Right atrium auricular region (tissue), 2 donors: Measurements from ENCODE around the gene JMJD4. TPM values are rescaled to one million over a fixed set of nuclear protein-coding genes. Genes with fewer than 3 reads are reported as not detected.

Experiments used
- DNase-seq: peaks from one replicate; pipeline ENCODE4 v3.0.0-alpha.2; 2019; ENCODE audit warnings: low spot score
- H3K27ac ChIP-seq, 2 donors: fragments of 200-600 bp; sonication (generic); 1 replicate in 1 of 2; 2 replicates in 1 of 2; pipeline ENCODE4 v1.5.1; 2016 to 2019
- H3K27me3 ChIP-seq, 2 donors: fragments of 200-600 bp; sonication (generic); one replicate each; pipeline versions ENCODE4 v1.5.1 to v1.6.0; 2017 to 2019
- H3K36me3 ChIP-seq: fragments of 200-600 bp; sonication (generic); one replicate; pipeline ENCODE4 v1.5.1; 2016
- H3K4me1 ChIP-seq, 2 donors: fragments of 200-600 bp; sonication (generic); one replicate each; pipeline versions ENCODE4 v1.5.1 to v1.6.0; 2017 to 2019
- H3K4me3 ChIP-seq, 2 donors: fragments of 200-600 bp; sonication (generic); 1 replicate in 1 of 2; 2 replicates in 1 of 2; pipeline ENCODE4 v1.5.1; 2017 to 2019; ENCODE audit warnings: mild to moderate bottlenecking in 1 of 2, moderate library complexity in 1 of 2
- H3K9me3 ChIP-seq, 2 donors: fragments of 200-600 bp; sonication (generic); one replicate each; pipeline ENCODE4 v1.5.1; 2019
- CTCF ChIP-seq, 2 donors: fragments of 200-600 bp; sonication (generic); IDR thresholded peaks; one replicate each; pipeline ENCODE4 v1.5.1; 2019; ENCODE audit warnings: antibody characterized with exemption in 2 of 2
- total RNA-seq, 2 donors: library from RNA; depleted of rRNA; stranded (reverse); fragments of >200 nt; gene quantifications; one replicate each; pipeline ENCODE4 v1.1.0, GENCODE V29; 2016

JMJD4 gene
- total RNA-seq, 2 donors from 2014 or later = 11.0 to 11.1 TPM

- Histone ChIP-seq H3K27me3 (no peaks in the 10 kb centered on the region), H3K27ac (no peak overlapping the region), H3K9me3 (no peaks in the 10 kb centered on the region), H3K4me1 (peaks cover 0 to 26% of the 10 kb centered on the region in 2 donors), H3K4me3 (no peak overlapping the region), H3K36me3 (no peaks in the 10 kb centered on the region)
- DNase-seq = no peak
- no peak for TF ChIP-seq CTCF (IDR thresholded peaks at IDR 0.05)
Measured at GRCh38 chr1:227740401-227740960, 5.4 kb upstream of the JMJD4 start.

GRCh38 chr1:227739636-227740035 lies 4.5 kb upstream of the JMJD4 start:
- Histone ChIP-seq H3K9me3 (no peaks in the 10 kb centered on the region), H3K36me3 (no peaks in the 10 kb centered on the region), H3K4me3 (no peak overlapping the region), H3K27me3 (no peaks in the 10 kb centered on the region), H3K4me1 (peaks cover 0 to 26% of the 10 kb centered on the region in 2 donors), H3K27ac (no peak overlapping the region)
- no peak for TF ChIP-seq CTCF (IDR thresholded peaks at IDR 0.05)
- DNase-seq = no peak

- Histone ChIP-seq H3K4me3 (no peak overlapping the region), H3K27ac (no peak overlapping the region), H3K9me3 (no peaks in the 10 kb centered on the region), H3K27me3 (no peaks in the 10 kb centered on the region), H3K36me3 (no peaks in the 10 kb centered on the region), H3K4me1 (peaks cover 0 to 34% of the 10 kb centered on the region in 2 donors)
- TF ChIP-seq CTCF (IDR thresholded peaks at IDR 0.05) = no peak
- DNase-seq = no peak
Measured at GRCh38 chr1:227738820-227739219, 3.7 kb upstream of the JMJD4 start.

GRCh38 chr1:227736814-227737432 lies 1.8 kb upstream of the JMJD4 start:
- no peak overlapping the region for H3K27ac ChIP-seq
- no peak for DNase-seq
- H3K36me3 ChIP-seq = peaks cover 16% of the 10 kb centered on the region
- peaks cover 0 to 38% of the 10 kb centered on the region in 2 donors for H3K4me1 ChIP-seq
- no peak for TF ChIP-seq CTCF (IDR thresholded peaks at IDR 0.05)
- no peak overlapping the region for H3K4me3 ChIP-seq
- H3K27me3 ChIP-seq = no peaks in the 10 kb centered on the region
- no peaks in the 10 kb centered on the region for H3K9me3 ChIP-seq

- no peak for DNase-seq
- H3K27me3 ChIP-seq = no peaks in the 10 kb centered on the region
- no peaks in the 10 kb centered on the region for H3K9me3 ChIP-seq
- H3K4me3 ChIP-seq = peak overlapping the region; percentile 97 to 99
- peak overlapping the region; percentile 92 to 95 for H3K27ac ChIP-seq
- peaks cover 0 to 32% of the 10 kb centered on the region in 2 donors for H3K4me1 ChIP-seq
- H3K36me3 ChIP-seq = peaks cover 19% of the 10 kb centered on the region
- no peak for TF ChIP-seq CTCF (IDR thresholded peaks at IDR 0.05)
Measured at GRCh38 chr1:227735539-227736285, 610 bp upstream of the JMJD4 start.
